NCI-H510A (cell line): Measurements from ENCODE around the gene MET.
"Not testable (repeated sequence)": the region's sequence is repeated elsewhere in the genome, so short reads cannot be mapped to it uniquely, and the experiment has no call there.

ENCODE experiments used
- DNase-seq: peaks from one replicate; lab custom pipeline; 2025; lab: John Stamatoyannopoulos, UW

Gene MET

GRCh38 chr7:116810267-116811116 lies 138.5 kb downstream of the MET start:
- no peak for DNase-seq

GRCh38 chr7:116811768-116812167 lies 139.8 kb downstream of the MET start:
- no peak for DNase-seq

- DNase-seq: no peak
These were observed 140.9 kb downstream of the MET start for GRCh38 chr7:116812860-116813259.

DNA sequence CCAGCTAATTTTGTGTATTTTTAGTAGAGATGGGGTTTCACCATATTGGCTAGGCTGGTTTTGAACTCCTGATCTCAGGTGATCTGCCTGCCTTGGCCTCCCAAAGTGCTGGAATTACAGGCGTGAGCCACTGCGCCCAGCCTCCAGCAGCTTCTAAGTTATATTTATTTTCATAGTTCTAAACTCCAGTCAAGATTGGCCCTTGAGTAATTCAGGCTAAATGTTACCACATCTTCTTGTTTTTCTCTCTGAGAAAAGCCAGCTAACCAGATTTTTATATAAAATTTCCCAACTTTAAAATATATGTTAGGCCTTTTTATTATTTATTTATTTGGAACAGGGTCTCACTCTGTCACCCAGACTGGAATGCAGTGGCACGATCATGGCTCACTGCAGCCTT lies 141.4 kb downstream of the MET start:
- not testable (repeated sequence) for DNase-seq

DNA sequence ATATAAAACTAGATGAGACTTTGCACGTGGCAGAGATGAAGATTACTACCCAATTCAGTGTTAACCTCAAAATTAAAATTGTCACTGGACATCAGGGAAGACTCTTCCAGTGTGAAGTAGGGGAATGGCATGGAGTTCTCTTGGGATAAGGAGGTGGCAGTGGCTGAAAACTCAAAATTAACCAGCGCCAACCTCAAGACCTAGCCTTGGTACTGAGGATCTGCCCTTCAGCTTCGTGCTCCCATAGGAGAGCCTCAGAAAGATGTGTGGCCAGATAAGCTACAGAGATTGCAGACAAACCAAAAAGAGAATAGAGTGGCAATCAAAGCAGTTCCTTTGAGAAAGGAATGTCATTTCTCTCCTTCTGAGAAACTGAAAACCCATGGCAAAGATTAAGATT lies 143.0 kb downstream of the MET start:
- no peak for DNase-seq

GRCh38 chr7:116820149-116820548 lies 148.2 kb downstream of the MET start:
- DNase-seq: no peak

DNA sequence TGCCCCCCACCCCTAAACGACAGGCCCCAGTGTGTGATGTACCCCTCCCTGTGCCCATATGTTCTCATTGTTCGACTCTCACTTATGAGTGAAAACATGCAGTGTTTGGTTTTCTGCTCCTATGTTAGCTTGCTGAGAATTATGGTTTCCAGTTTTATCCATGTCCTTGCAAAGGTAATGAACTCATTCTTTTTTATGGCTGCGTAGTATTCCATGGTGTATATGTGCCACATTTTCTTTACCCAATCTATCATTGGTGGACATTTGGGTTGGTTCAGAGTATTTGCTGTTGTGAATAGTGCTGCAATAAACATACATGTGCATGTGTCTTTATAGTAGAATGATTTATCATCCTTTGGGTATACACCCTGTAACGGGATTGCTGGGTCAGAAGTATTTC lies 149.7 kb downstream of the MET start:
- not testable (repeated sequence) for DNase-seq

- no peak for DNase-seq
These were observed 152.5 kb downstream of the MET start for GRCh38 chr7:116824449-116824848.

DNA sequence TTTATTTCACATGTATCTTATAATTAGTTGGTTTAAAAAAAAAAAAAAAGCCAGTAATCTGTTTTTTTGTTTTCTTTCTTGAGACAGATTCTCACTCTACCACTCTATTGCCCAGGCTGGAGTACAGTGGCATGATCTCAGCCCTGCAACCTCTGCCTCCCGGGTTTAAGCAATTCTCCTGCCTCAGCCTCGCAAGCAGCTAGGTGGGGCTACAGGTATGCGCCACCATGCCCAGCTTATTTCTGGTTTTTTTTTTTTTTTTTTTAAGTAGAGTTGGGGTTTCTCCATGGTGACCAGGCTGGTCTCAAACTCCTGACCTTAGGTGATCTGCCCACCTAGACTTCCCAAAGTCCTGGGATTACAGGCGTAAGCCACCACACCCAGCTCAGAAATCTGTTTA lies 156.3 kb downstream of the MET start:
- no peak for DNase-seq

GRCh38 chr7:116829041-116829440 lies 157.0 kb downstream of the MET start:
- DNase-seq: no peak

- DNase-seq: no peak
These were observed 157.5 kb downstream of the MET start for GRCh38 chr7:116829493-116829892.

DNA sequence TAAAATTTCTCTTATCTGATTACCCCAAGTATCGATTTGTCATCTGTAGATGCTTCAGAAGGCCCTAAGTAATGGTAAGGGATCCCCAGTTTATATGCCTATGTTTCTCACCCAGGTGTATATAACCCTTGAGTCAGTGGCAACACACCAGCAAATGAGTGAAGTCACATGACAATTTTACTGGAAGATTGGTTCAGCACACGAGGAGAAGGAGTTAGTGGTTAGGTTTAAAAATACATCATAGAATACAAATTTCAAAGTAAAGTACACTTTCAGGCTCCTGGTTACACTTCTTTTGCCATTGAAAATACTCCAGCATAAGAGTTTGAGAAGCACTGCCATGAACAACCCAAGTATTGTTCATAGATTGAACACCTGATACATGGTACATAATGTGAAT lies 160.7 kb downstream of the MET start:
- DNase-seq: no peak

GRCh38 chr7:116834815-116835504 lies 163.0 kb downstream of the MET start:
- no peak for DNase-seq

- no peak for DNase-seq
These were observed 164.1 kb downstream of the MET start for GRCh38 chr7:116836048-116836447.

DNA sequence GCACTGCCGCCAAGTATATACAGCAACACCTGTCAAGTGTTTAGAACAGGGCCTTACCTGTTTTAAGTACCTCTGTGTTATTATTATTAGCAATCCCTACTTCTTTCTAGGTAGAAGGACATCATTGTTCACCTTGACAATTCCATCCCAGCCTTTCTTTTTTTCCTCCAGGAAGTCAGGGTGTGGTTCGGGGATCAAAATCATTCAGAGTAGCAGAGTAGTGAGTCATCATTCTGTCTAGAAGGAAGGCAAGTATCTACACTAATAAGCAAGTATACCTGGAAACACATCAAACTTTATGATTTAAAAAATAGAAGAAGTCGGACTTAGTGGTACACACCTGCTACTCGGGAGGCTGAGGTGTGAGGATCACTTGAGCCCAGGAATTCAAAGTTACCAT lies 164.9 kb downstream of the MET start:
- DNase-seq: no peak

- no peak for DNase-seq
These were observed 165.6 kb downstream of the MET start for GRCh38 chr7:116837586-116837985.

DNA sequence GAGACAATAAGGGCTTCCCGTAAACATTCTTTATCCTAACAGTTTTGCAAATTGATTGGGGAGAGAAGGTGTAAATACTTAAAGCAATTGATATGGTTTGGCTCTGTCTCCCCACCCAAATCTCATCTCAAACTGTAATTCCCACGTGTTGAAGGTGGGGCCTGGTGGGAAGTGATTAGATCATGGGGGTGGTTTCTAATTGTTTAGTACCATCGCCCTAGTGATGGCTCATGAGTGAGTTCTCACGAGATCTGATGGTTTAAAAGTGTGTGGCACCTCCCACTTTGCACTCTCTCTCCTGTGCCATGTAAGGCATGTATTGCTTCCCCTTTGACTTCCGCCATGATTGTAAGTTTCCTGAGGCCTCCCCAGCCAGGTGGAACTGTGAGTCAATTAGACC lies 168.3 kb downstream of the MET start:
- no peak for DNase-seq

GRCh38 chr7:116842371-116842770 lies 170.4 kb downstream of the MET start:
- no peak for DNase-seq

GRCh38 chr7:116843378-116843777 lies 171.4 kb downstream of the MET start:
- DNase-seq: no peak
